Activated CD4-positive, alpha-beta T cell treated with anti-CD3 and anti-CD28 coated beads for 48 hours (primary cell): ENCODE results near the gene SMIM1.
A peak's percentile ranks its signal among the peaks of the same experiment; 100 is the strongest.
"Not testable (repeated sequence)": the region's sequence is repeated elsewhere in the genome, so short reads cannot be mapped to it uniquely, and the experiment has no call there.

ENCODE experiments used
- DNase-seq: peaks from one replicate; pipeline ENCODE4 v3.0.0-alpha.2; 2020

The SMIM1 gene

GRCh38 chr1:3738943-3739342, 33.6 kb upstream of the SMIM1 start:
- DNase-seq: no peak

GRCh38 chr1:3740042-3740441, 32.5 kb upstream of the SMIM1 start:
- DNase-seq: no peak

- DNase-seq: no peak
Observed at GRCh38 chr1:3740752-3741151, 31.8 kb upstream of the SMIM1 start.

- DNase-seq: no peak
Observed at GRCh38 chr1:3741566-3742438, 30.7 kb upstream of the SMIM1 start.

GRCh38 chr1:3742439-3743298, 29.9 kb upstream of the SMIM1 start:
- no peak for DNase-seq

GRCh38 chr1:3743421-3743820, 29.1 kb upstream of the SMIM1 start:
- DNase-seq: no peak

- no peak for DNase-seq
Observed at GRCh38 chr1:3743826-3744225, 28.7 kb upstream of the SMIM1 start.

GRCh38 chr1:3744646-3745045, 27.9 kb upstream of the SMIM1 start:
- DNase-seq: no peak

- no peak for DNase-seq
Observed at GRCh38 chr1:3745071-3745470, 27.5 kb upstream of the SMIM1 start.

GRCh38 chr1:3745590-3746381, 26.8 kb upstream of the SMIM1 start:
- no peak for DNase-seq

GRCh38 chr1:3746389-3746829, 26.1 kb upstream of the SMIM1 start:
- DNase-seq: no peak

- DNase-seq: peak; percentile 92
Observed at GRCh38 chr1:3746830-3747521, 25.6 kb upstream of the SMIM1 start.

- DNase-seq: no peak
Observed at GRCh38 chr1:3747522-3747848, 25.1 kb upstream of the SMIM1 start.

- no peak for DNase-seq
Observed at GRCh38 chr1:3747903-3748302, 24.6 kb upstream of the SMIM1 start.

GRCh38 chr1:3748316-3748900, 24.1 kb upstream of the SMIM1 start:
- DNase-seq: not testable (repeated sequence)

GRCh38 chr1:3749512-3749911, 23.0 kb upstream of the SMIM1 start:
- DNase-seq: no peak

GRCh38 chr1:3750741-3751140, 21.8 kb upstream of the SMIM1 start:
- no peak for DNase-seq

GRCh38 chr1:3752400-3752945, 20.1 kb upstream of the SMIM1 start, which contains the start of gene CCDC27:
CCDC27 (plus strand) TSS chr1:3752450; CDS start chr1:3752482, 32 bp downstream.
- DNase-seq: no peak

- no peak for DNase-seq
Observed at GRCh38 chr1:3753656-3754454, 18.7 kb upstream of the SMIM1 start.

GRCh38 chr1:3756394-3756793, 16.2 kb upstream of the SMIM1 start:
- DNase-seq: no peak

GRCh38 chr1:3759164-3759563, 13.4 kb upstream of the SMIM1 start:
- DNase-seq: no peak
